ENCODE measurements around the gene EXOSC9. TPM values are rescaled to one million over a fixed set of nuclear protein-coding genes. Genes with fewer than 3 reads are reported as not detected.

EXOSC9 gene
- total RNA-seq, 4 donors from 2014 or later = 13.2 to 35.2 (median 22.5) TPM

DNA sequence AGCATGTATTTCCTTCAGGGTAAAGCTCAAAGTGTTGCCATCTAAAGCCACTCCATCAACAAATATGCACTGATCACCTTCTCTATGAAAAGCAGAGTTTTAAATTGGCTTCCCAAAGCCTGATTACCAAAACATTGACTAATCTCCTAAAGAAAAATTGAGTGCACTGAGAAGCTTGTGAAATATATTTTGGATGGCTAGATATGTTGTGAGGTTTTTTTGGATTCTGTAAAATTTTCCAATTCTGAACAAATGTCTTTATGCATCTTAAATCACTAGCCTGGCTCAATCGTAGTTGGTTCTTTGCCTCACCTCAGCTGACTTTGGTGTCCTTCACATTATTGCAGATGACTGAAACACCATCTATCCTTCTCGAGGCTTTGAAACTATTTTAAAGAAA, 14.9 kb upstream of the EXOSC9 start:
- 68 to 72% methylated on average over 2 of the region's 2 CpGs for WGBS, 2 donors (ENCODE audit: low coverage in 1 of 2)
- DNase-seq = no peak
- intact Hi-C loops (cut with DNase I; ENCODE audit: low total_unique reads) = no loop called here
- no peaks in the 10 kb centered on the region for H3K36me3 ChIP-seq
- TF ChIP-seq POLR2A (IDR thresholded peaks at IDR 0.05) (no peak), POLR2AphosphoS5 (IDR thresholded peaks at IDR 0.05) (no peak), EP300 (IDR thresholded peaks at IDR 0.05; ENCODE audit: low read depth) (no peak)
- TF ChIP-seq, protein P1, sequence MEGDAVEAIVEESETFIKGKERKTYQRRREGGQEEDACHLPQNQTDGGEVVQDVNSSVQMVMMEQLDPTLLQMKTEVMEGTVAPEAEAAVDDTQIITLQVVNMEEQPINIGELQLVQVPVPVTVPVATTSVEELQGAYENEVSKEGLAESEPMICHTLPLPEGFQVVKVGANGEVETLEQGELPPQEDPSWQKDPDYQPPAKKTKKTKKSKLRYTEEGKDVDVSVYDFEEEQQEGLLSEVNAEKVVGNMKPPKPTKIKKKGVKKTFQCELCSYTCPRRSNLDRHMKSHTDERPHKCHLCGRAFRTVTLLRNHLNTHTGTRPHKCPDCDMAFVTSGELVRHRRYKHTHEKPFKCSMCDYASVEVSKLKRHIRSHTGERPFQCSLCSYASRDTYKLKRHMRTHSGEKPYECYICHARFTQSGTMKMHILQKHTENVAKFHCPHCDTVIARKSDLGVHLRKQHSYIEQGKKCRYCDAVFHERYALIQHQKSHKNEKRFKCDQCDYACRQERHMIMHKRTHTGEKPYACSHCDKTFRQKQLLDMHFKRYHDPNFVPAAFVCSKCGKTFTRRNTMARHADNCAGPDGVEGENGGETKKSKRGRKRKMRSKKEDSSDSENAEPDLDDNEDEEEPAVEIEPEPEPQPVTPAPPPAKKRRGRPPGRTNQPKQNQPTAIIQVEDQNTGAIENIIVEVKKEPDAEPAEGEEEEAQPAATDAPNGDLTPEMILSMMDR (IDR thresholded peaks at IDR 0.05) = no peak
- H3K4me3 ChIP-seq = no peak overlapping the region
- no peak overlapping the region for H3K27ac ChIP-seq
- in situ Hi-C loops (cut with MboI; ENCODE audit: low pct_ligation_motif_present in 1 of 4, low pct_unique_long_range_greater_than_20kb in 1 of 4, low sequenced_read_pairs in 3 of 4) = no loop called here
- no peaks in the 10 kb centered on the region for H3K4me1 ChIP-seq
- H3K27me3 ChIP-seq = peaks cover 11% of the 10 kb centered on the region
- H3K9me3 ChIP-seq = no peaks in the 10 kb centered on the region

DNA sequence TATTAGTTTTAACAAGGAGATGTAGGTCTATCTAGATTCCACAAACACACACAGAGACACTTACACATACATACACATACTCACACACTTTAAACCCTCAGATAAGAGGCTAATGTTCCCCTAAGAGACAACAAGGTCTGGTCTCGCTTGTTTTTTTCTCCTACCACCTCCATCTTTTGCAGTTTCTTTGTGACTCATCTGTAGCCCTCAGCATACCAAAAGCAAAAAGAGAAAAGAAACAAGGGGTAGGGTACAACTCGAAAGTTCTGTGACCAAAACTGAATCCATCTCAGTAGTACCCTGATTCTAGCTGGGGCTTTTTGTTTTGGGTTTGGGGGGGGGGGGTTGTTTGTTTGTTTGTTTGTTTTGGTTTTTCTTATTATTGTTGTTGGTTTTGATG, 12.2 kb upstream of the EXOSC9 start:
- no peaks in the 10 kb centered on the region for H3K36me3 ChIP-seq
- peaks cover 18% of the 10 kb centered on the region for H3K27me3 ChIP-seq
- no peaks in the 10 kb centered on the region for H3K9me3 ChIP-seq
- no peak overlapping the region for H3K27ac ChIP-seq
- DNase-seq = no peak
- intact Hi-C loops (cut with DNase I; ENCODE audit: low total_unique reads) = no loop called here
- TF ChIP-seq POLR2A (IDR thresholded peaks at IDR 0.05) (no peak), EP300 (IDR thresholded peaks at IDR 0.05; ENCODE audit: low read depth) (no peak), POLR2AphosphoS5 (IDR thresholded peaks at IDR 0.05) (no peak)
- TF ChIP-seq, protein P1 (IDR thresholded peaks at IDR 0.05) = no peak
- no peaks in the 10 kb centered on the region for H3K4me1 ChIP-seq
- in situ Hi-C loops (cut with MboI; ENCODE audit: low pct_ligation_motif_present in 1 of 4, low pct_unique_long_range_greater_than_20kb in 1 of 4, low sequenced_read_pairs in 3 of 4) = no loop called here
- no peak overlapping the region for H3K4me3 ChIP-seq
- 77 to 82% methylated on average over 2 of the region's 2 CpGs for WGBS, 2 donors (ENCODE audit: low coverage in 1 of 2)

DNA sequence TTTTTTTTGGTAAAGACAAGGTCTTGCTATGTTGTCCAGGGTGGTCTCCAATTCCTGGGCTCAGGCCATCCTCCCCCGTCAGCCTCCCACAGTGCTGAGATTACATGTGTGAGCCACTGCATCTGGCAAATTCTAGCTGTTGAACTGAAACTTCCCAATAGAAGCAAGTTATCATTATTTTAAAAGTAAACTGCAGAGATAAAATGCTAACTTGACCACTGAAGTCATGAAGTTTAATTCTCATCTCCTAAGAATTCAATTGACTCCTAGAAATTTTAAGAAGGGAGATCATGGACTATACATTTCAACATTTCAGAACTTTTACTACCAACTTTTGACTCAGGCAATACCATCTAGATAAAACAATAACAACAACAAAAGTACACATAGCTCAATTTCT, 11.7 kb upstream of the EXOSC9 start:
- intact Hi-C loops (cut with DNase I; ENCODE audit: low total_unique reads) = no loop called here
- WGBS, 2 donors (ENCODE audit: low coverage in 1 of 2) = 80 to 85% methylated on average over 1 of the region's 1 CpG
- H3K4me3 ChIP-seq = no peak overlapping the region
- H3K9me3 ChIP-seq = no peaks in the 10 kb centered on the region
- no peaks in the 10 kb centered on the region for H3K4me1 ChIP-seq
- H3K27me3 ChIP-seq = peaks cover 20% of the 10 kb centered on the region
- H3K27ac ChIP-seq = no peak overlapping the region
- DNase-seq = no peak
- H3K36me3 ChIP-seq = no peaks in the 10 kb centered on the region
- in situ Hi-C loops (cut with MboI; ENCODE audit: low pct_ligation_motif_present in 1 of 4, low pct_unique_long_range_greater_than_20kb in 1 of 4, low sequenced_read_pairs in 3 of 4) = no loop called here
- TF ChIP-seq EP300 (IDR thresholded peaks at IDR 0.05; ENCODE audit: low read depth) (no peak), POLR2A (IDR thresholded peaks at IDR 0.05) (no peak), POLR2AphosphoS5 (IDR thresholded peaks at IDR 0.05) (no peak)
- TF ChIP-seq, protein P1 (IDR thresholded peaks at IDR 0.05) = no peak

DNA sequence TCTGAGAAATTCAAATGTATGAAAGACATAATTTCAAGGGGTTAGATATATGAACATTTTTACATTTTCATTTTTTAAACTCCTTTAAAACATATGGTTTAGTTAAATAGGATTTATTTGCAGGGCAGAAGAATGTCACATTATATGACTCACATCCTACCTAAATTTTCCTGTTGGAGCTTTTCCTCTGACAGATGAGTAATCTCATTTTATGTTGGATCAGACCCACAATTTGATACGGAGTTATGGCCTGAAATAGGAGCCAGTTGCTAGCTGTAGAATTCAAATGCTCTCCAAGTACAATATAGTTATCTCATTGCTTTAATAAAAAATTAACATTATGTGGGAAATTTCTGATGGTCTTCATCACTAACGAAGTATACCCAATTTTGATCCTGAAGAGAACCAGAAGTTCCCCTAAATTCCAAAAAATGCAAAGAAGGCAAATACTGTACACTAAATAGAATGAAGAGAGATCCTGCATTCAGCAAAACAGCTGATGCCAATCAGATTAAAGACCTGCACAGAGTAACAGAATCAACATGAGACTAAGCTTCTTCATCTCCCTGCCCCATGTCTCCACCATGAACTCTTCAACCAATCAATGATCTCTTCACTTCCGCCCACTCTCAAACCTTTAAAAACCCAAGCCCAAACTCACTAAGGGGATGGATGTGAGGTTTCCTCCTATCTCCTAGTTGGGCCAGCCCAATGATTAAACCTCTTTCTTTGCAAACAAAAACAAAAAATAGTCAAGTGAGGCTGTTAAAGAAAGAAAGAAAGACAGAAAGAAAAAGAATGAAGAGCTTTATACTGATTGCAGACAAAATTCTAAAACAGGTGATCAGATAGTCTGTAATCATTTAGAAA, 10.9 kb upstream of the EXOSC9 start:
- no peak overlapping the region for H3K4me3 ChIP-seq
- no peak for TF ChIP-seq EP300 (IDR thresholded peaks at IDR 0.05; ENCODE audit: low read depth)
- H3K36me3 ChIP-seq = no peaks in the 10 kb centered on the region
- WGBS, 2 donors (ENCODE audit: low coverage in 1 of 2) = 65 to 77% methylated on average over 3 of the region's 3 CpGs
- H3K27ac ChIP-seq = no peak overlapping the region
- H3K27me3 ChIP-seq = peaks cover 23% of the 10 kb centered on the region
- no peaks in the 10 kb centered on the region for H3K9me3 ChIP-seq
- DNase-seq = no peak
- in situ Hi-C loops (cut with MboI; ENCODE audit: low pct_ligation_motif_present in 1 of 4, low pct_unique_long_range_greater_than_20kb in 1 of 4, low sequenced_read_pairs in 3 of 4) (no loop called here), intact Hi-C loops (cut with DNase I; ENCODE audit: low total_unique reads) (no loop called here)
- no peaks in the 10 kb centered on the region for H3K4me1 ChIP-seq

Data from transverse colon (tissue), 4 donors.